ENCODE results near the gene IL6.

IL6 gene

DNA sequence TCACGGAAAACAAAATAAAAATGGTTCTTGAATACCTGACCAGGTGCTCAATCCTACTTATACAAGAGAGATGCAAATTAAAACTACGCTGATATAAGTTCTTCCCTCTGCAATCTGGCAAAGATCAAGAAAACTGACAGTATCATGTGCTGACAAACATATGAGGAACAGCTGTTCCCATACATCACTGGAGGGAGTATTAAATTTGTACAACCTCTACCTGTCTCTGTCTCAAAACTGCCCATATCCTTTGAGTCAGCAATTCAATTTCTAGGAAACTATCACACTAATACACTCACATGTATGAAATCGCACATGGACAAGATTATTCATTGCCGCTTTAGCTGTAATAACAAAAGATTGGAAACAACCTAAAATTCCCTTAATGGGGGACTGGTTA lies 11.0 kb upstream of the IL6 start:
- no peak for DNase-seq (ENCODE audit: low spot score in 2 of 2)
- Mint-ChIP-seq H3K4me1 (no peaks in the 10 kb centered on the region), H3K27ac (no peak overlapping the region), H3K4me3 (no peak overlapping the region), H3K9me3 (no peaks in the 10 kb centered on the region), H3K36me3 (no peaks in the 10 kb centered on the region)
- peak; percentile 39 for ATAC-seq

DNA sequence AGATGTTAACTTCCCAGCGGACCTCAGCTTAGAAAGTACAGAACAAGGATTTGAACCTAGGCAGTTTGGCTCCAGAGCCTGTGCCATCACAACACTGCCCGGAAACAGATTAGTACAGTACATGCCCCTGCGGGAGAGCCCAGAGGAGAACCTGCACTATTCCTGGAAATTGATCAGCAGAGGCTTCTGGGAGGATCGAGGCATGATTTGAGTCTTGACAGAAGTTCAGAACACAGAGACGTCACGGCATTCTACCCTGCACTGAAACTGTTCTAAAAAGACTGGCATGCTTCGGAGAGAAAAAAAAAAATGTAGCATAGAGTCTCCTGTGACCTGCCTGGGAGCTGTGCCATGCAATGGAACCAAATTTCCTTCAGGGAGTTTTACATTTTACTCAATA lies 9.2 kb upstream of the IL6 start:
- DNase-seq (ENCODE audit: low spot score in 2 of 2) (no peak), ATAC-seq (no peak)
- no peak overlapping the region for H3K27ac Mint-ChIP-seq
- H3K9me3 Mint-ChIP-seq: no peaks in the 10 kb centered on the region
- no peaks in the 10 kb centered on the region for H3K36me3 Mint-ChIP-seq
- H3K4me1 Mint-ChIP-seq: peaks cover 1% of the 10 kb centered on the region
- H3K4me3 Mint-ChIP-seq: no peak overlapping the region

DNA sequence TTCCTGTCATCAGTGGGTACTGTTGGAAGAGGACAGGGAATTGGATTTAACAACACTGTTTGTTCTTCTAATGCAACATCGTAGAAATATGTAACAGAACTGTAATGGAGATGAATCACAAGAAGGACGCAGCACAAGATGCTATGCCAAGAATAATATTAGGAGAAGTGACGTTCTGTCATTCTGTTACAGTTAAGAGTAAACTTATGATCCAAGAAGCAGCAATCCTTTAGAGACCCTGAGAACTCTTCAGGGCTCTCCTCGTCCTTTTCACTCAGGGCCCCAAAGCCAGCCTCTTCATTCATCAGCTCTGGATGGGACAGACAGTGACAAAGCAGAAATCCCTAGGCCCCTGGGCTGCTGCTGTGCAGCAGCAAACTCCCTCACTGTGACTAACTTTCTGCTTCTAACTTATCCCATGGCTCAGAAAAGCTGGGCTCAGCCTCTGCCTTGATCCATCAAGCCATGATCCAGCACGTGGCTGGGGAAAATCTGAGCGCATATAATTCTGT lies 8.7 kb upstream of the IL6 start:
- Mint-ChIP-seq H3K36me3 (no peaks in the 10 kb centered on the region), H3K4me1 (peaks cover 6% of the 10 kb centered on the region), H3K27ac (no peak overlapping the region), H3K4me3 (no peak overlapping the region), H3K9me3 (no peaks in the 10 kb centered on the region)
- DNase-seq (ENCODE audit: low spot score in 2 of 2): no peak
- ATAC-seq: no peak

DNA sequence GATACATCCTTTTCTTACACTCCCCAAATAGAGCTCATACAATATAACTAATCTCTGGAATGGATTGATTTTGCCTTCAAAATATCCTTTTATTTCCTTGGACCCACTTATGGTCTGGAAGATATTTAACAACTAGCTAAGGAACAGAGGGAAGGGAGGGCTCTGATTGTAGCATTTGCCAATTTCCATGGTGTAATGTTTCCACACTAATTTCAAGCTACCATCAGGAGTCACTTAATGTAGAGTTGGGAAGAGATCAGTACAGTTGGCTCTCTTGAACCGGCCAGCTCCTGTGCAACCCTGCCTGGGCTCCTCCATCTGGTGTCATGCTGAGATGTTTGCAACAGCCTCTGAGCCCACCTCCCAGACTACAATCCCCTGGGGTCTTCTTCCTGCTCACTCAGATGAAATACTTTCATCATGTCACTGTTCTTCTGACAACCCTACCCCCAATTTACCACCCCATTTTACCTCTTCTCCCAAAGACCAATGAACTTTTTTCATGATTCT lies 8.0 kb upstream of the IL6 start:
- Mint-ChIP-seq H3K27ac (no peak overlapping the region), H3K36me3 (no peaks in the 10 kb centered on the region), H3K4me3 (no peak overlapping the region), H3K9me3 (no peaks in the 10 kb centered on the region), H3K4me1 (peaks cover 11% of the 10 kb centered on the region)
- ATAC-seq (no peak), DNase-seq (ENCODE audit: low spot score in 2 of 2) (no peak)

DNA sequence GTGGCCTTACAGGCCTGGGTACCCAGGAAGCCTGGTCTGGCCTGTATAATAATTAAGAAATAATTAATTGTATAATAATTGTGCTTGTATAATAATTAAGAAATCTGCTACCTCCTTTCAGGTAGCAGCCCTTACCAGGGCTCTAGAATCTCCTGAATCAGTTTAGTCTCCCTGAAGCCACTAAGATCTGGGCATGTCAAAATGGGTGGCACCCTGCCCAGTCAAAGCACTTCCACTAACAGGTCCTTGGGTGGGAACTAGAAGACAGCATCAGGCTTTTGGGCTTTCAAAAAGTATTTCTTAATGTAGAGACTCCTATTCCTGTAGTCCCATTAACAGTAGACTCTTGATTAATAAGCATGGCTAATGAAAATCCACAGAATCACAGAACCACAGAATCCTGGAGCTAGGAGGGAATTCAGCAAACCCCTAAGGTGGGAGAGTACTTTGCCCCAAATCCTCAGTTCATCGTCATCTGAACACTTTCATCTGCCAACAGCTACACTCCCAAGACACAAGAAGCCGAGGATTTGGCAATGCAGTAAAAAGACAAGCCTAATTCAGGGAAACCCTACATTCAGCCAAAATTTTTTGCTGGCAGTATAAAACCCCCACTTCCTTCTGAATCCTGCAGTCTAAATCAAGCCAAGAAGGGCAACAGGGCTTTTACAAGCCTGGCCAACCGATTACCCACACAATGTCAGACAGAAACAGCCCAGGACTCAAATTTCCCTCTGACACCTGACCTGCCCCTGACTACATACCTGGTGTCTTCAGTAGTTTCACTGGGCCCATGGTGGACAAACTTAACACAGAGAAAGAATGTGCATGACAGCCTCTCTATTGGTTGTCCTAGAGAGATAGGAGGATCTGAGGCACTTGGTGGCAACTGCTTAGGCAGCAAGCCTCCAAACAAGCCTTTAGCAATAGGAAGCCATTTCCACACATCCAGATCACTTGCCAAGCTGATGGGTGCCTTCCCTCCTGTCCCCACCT lies 5.9 kb upstream of the IL6 start:
- H3K36me3 Mint-ChIP-seq: no peaks in the 10 kb centered on the region
- no peak overlapping the region for H3K4me3 Mint-ChIP-seq
- no peaks in the 10 kb centered on the region for H3K9me3 Mint-ChIP-seq
- H3K4me1 Mint-ChIP-seq: peaks cover 17% of the 10 kb centered on the region
- DNase-seq (ENCODE audit: low spot score in 2 of 2) (no peak), ATAC-seq (no peak)
- no peak overlapping the region for H3K27ac Mint-ChIP-seq

DNA sequence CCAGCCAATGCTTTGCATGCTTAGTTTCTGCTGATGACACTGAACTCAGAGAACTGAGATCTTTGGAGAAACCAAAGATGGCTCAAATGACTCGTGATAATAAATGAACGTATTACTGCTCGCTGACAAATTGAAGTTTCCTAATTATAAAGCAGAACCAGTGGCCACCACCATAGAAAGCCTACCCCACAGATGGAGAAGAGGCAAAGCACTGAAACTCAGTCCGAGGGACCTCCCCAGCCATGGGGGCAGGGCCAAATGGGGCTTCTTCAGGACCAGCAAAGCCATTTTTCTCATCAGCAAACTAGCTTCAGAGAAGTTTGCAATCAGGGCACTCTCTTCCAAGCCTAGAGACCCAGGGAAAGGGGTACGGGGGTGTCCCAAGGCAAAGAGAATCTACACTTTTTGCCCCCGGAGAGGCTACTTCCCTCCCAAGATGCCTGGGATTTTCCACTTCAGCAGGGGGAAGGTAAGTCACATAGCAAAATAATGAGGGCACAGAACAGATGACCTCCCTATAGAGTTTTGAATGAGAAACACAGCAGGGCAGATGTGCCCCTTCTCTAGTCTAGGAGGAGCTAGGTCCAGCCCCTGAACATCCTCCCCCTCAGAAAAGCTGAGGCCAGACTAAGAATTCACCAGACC lies 4.3 kb upstream of the IL6 start:
- Mint-ChIP-seq H3K27ac (no peak overlapping the region), H3K4me3 (no peak overlapping the region), H3K4me1 (peaks cover 28% of the 10 kb centered on the region), H3K9me3 (no peaks in the 10 kb centered on the region), H3K36me3 (no peaks in the 10 kb centered on the region)
- DNase-seq (ENCODE audit: low spot score in 2 of 2): no peak
- no peak for ATAC-seq

DNA sequence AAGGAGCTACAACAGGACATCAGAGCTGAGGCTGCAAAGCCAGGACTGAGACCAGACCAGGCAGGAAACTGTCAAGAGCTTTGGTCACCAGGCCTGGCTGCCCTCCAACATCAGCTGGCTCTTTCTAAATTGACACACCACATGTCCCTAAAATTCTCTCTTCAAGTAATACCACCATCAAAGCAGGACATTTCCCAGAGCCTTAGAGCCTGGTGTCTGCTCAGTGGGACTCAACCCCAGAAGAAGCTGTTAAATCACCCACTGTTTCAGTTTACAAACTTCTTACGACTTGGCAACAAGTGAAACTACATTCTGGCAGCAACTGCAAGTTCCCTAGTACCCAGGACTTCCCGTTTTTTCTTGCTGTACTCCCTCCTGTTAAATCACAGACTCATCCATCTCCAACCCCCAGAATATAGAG lies 3.8 kb upstream of the IL6 start:
- H3K36me3 Mint-ChIP-seq: no peaks in the 10 kb centered on the region
- no peak overlapping the region for H3K4me3 Mint-ChIP-seq
- ATAC-seq (no peak), DNase-seq (ENCODE audit: low spot score in 2 of 2) (no peak)
- H3K27ac Mint-ChIP-seq: no peak overlapping the region
- peaks cover 28% of the 10 kb centered on the region for H3K4me1 Mint-ChIP-seq
- H3K9me3 Mint-ChIP-seq: no peaks in the 10 kb centered on the region

DNA sequence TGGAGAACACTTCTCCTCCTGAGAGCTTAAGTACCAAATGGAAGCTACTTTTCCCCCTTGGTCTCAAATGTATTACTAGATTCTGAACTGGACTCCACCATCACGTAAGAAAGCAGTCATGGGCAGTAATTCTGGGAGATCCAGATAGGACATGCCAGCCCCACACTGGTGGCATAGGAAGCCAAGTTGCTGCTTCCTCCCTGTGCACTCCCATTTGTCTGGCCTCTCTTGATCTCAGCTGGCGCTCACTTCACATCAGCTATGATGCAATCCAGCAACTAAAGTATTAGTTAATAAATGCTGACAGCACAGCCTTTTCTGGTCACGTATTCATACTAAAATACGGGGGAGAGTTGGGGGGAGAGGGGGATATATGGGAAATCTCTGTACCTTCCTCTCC lies 3.4 kb upstream of the IL6 start:
- ATAC-seq: no peak

DNA sequence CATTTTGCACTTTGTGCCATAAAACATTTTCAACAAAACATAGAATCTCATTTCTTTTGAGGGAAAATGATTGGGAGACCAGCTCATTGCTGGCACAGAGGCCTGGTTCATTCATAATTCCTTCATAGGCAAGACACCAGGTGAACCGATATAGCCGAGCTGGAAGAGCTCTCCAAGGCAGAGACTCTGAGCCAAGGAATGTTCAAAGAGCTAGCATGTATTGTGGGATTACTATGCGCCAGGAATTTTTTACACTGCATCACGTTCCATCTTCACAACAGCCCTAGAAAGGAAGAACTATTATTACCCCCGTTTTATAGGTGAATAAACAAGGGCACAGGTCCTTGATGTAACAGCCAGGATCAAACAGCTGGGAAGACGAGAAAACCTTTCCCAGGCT lies 2.1 kb upstream of the IL6 start:
- H3K9me3 Mint-ChIP-seq: no peaks in the 10 kb centered on the region
- no peak for DNase-seq (ENCODE audit: low spot score in 2 of 2)
- H3K4me1 Mint-ChIP-seq: peaks cover 28% of the 10 kb centered on the region
- no peak overlapping the region for H3K27ac Mint-ChIP-seq
- ATAC-seq: no peak
- H3K4me3 Mint-ChIP-seq: no peak overlapping the region
- H3K36me3 Mint-ChIP-seq: no peaks in the 10 kb centered on the region

More for the DNA sequence above, 3.4 kb upstream of the IL6 start:
- Mint-ChIP-seq H3K4me1 (peaks cover 28% of the 10 kb centered on the region), H3K27ac (no peak overlapping the region), H3K4me3 (no peak overlapping the region), H3K9me3 (no peaks in the 10 kb centered on the region), H3K36me3 (no peaks in the 10 kb centered on the region)
- no peak for DNase-seq (ENCODE audit: low spot score in 2 of 2)

DNA sequence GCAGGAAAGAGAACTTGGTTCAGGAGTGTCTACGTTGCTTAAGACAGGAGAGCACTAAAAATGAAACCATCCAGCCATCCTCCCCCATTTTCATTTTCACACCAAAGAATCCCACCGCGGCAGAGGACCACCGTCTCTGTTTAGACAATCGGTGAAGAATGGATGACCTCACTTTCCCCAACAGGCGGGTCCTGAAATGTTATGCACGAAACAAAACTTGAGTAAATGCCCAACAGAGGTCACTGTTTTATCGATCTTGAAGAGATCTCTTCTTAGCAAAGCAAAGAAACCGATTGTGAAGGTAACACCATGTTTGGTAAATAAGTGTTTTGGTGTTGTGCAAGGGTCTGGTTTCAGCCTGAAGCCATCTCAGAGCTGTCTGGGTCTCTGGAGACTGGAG lies 1.4 kb upstream of the IL6 start:
- H3K9me3 Mint-ChIP-seq: no peaks in the 10 kb centered on the region
- H3K27ac Mint-ChIP-seq: no peak overlapping the region
- no peak for DNase-seq (ENCODE audit: low spot score in 2 of 2)
- peak overlapping the region; percentile 45 for H3K4me3 Mint-ChIP-seq
- H3K4me1 Mint-ChIP-seq: peaks cover 28% of the 10 kb centered on the region
- no peak for ATAC-seq
- no peaks in the 10 kb centered on the region for H3K36me3 Mint-ChIP-seq

DNA sequence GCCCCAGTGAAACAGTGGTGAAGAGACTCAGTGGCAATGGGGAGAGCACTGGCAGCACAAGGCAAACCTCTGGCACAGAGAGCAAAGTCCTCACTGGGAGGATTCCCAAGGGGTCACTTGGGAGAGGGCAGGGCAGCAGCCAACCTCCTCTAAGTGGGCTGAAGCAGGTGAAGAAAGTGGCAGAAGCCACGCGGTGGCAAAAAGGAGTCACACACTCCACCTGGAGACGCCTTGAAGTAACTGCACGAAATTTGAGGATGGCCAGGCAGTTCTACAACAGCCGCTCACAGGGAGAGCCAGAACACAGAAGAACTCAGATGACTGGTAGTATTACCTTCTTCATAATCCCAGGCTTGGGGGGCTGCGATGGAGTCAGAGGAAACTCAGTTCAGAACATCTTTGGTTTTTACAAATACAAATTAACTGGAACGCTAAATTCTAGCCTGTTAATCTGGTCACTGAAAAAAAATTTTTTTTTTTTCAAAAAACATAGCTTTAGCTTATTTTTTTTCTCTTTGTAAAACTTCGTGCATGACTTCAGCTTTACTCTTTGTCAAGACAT lies 574 bp upstream of the IL6 start:
- peaks cover 34% of the 10 kb centered on the region for H3K4me1 Mint-ChIP-seq
- peak; percentile 79 for ATAC-seq
- H3K27ac Mint-ChIP-seq: no peak overlapping the region
- peak in 1 of 2 donors; percentile 61 for DNase-seq (ENCODE audit: low spot score in 2 of 2)
- no peaks in the 10 kb centered on the region for H3K36me3 Mint-ChIP-seq
- no peaks in the 10 kb centered on the region for H3K9me3 Mint-ChIP-seq
- H3K4me3 Mint-ChIP-seq: peak overlapping the region; percentile 45

DNA sequence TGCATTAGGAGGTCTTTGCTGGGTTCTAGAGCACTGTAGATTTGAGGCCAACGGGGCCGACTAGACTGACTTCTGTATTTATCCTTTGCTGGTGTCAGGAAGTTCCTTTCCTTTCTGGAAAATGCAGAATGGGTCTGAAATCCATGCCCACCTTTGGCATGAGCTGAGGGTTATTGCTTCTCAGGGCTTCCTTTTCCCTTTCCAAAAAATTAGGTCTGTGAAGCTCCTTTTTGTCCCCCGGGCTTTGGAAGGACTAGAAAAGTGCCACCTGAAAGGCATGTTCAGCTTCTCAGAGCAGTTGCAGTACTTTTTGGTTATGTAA lies 675 bp downstream of the IL6 start:
- no peaks in the 10 kb centered on the region for H3K9me3 Mint-ChIP-seq
- DNase-seq (ENCODE audit: low spot score in 2 of 2) (no peak), ATAC-seq (no peak)
- H3K36me3 Mint-ChIP-seq: no peaks in the 10 kb centered on the region
- peaks cover 35% of the 10 kb centered on the region for H3K4me1 Mint-ChIP-seq
- H3K4me3 Mint-ChIP-seq: peak overlapping the region; percentile 45
- H3K27ac Mint-ChIP-seq: no peak overlapping the region

DNA sequence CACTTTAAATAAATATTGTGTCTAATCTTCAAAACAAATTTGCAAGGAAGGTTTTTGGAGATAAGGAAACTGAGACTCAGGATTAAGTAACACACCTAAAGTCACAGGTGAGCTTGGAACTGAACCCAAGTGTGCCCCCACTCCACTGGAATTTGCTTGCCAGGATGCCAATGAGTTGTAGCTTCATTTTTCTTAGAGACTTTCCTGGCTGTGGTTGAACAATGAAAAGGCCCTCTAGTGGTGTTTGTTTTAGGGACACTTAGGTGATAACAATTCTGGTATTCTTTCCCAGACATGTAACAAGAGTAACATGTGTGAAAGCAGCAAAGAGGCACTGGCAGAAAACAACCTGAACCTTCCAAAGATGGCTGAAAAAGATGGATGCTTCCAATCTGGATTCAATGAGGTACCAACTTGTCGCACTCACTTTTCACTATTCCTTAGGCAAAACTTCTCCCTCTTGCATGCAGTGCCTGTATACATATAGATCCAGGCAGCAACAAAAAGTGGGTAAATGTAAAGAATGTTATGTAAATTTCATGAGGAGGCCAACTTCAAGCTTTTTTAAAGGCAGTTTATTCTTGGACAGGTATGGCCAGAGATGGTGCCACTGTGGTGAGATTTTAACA lies 1.5 kb downstream of the IL6 start:
- H3K4me3 Mint-ChIP-seq: no peak overlapping the region
- no peaks in the 10 kb centered on the region for H3K9me3 Mint-ChIP-seq
- ATAC-seq (no peak), DNase-seq (ENCODE audit: low spot score in 2 of 2) (no peak)
- no peak overlapping the region for H3K27ac Mint-ChIP-seq
- no peaks in the 10 kb centered on the region for H3K36me3 Mint-ChIP-seq
- H3K4me1 Mint-ChIP-seq: peaks cover 27% of the 10 kb centered on the region

DNA sequence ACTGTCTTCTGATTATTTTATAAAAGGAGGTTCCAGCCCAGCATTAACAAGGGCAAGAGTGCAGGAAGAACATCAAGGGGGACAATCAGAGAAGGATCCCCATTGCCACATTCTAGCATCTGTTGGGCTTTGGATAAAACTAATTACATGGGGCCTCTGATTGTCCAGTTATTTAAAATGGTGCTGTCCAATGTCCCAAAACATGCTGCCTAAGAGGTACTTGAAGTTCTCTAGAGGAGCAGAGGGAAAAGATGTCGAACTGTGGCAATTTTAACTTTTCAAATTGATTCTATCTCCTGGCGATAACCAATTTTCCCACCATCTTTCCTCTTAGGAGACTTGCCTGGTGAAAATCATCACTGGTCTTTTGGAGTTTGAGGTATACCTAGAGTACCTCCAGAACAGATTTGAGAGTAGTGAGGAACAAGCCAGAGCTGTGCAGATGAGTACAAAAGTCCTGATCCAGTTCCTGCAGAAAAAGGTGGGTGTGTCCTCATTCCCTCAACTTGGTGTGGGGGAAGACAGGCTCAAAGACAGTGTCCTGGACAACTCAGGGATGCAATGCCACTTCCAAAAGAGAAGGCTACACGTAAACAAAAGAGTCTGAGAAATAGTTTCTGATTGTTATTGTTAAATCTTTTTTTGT lies 2.3 kb downstream of the IL6 start:
- Mint-ChIP-seq H3K4me1 (peaks cover 25% of the 10 kb centered on the region), H3K9me3 (no peaks in the 10 kb centered on the region)

More for the DNA sequence above, 2.3 kb downstream of the IL6 start:
- H3K27ac Mint-ChIP-seq: no peak overlapping the region
- no peak for DNase-seq (ENCODE audit: low spot score in 2 of 2)
- ATAC-seq: no peak
- no peak overlapping the region for H3K4me3 Mint-ChIP-seq
- no peaks in the 10 kb centered on the region for H3K36me3 Mint-ChIP-seq

Measured in stimulated activated effector memory CD8-positive, alpha-beta T cell treated with anti-CD3 and anti-CD28 coated beads, Interleukin-12 subunit alpha, Interleukin-12 subunit beta, amount 100 ng/mL, for 72 hours (primary cell).